ENCODE measurements around the gene EXOC4.

DNA sequence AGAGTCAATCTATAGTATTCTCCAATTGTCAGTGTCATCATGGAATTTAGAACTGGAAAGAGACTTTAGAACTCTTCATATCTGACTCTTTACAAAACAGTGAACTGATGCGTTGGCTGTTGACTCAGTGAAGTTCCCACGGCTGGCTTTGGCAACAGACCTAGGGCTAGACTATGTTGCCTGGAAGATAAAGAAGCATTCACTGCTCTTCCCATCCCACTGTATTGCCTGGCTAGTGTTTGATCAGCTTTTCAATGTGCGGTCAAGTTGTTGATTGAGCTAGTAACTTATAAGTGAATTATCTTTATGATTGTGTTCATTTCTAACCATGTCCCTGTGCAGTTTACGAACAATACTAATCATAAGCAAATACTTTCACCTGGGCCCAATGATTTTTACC is 508.6 kb downstream of the EXOC4 start:
- TF ChIP-seq, protein P1, sequence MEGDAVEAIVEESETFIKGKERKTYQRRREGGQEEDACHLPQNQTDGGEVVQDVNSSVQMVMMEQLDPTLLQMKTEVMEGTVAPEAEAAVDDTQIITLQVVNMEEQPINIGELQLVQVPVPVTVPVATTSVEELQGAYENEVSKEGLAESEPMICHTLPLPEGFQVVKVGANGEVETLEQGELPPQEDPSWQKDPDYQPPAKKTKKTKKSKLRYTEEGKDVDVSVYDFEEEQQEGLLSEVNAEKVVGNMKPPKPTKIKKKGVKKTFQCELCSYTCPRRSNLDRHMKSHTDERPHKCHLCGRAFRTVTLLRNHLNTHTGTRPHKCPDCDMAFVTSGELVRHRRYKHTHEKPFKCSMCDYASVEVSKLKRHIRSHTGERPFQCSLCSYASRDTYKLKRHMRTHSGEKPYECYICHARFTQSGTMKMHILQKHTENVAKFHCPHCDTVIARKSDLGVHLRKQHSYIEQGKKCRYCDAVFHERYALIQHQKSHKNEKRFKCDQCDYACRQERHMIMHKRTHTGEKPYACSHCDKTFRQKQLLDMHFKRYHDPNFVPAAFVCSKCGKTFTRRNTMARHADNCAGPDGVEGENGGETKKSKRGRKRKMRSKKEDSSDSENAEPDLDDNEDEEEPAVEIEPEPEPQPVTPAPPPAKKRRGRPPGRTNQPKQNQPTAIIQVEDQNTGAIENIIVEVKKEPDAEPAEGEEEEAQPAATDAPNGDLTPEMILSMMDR (conservative IDR thresholded peaks at IDR 0.05) = no peak
- TF ChIP-seq ZFX (IDR thresholded peaks at IDR 0.05) = no peak
